ENCODE results near the gene TSC2.
"Not testable (repeated sequence)": the region's sequence is repeated elsewhere in the genome, so short reads cannot be mapped to it uniquely, and the experiment has no call there.

The TSC2 gene

DNA sequence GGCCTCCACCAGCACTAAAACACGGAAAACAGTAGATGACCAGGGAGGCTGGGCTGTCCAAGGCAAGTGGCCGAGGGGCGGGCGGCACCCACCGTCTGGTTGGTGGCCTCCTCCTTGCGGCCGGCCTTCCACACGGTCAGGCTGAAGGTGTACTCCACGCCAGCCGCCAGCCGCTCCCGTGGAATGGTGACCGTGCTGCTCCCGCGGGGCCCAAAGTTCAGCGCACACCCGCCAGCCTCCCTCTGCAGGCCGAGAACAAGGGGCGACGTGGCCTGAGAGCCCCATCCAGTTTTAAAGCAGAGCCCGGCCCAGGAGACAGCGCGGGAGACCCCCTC is 60.0 kb downstream of the TSC2 start:
- not testable (repeated sequence) for DNase-seq

DNA sequence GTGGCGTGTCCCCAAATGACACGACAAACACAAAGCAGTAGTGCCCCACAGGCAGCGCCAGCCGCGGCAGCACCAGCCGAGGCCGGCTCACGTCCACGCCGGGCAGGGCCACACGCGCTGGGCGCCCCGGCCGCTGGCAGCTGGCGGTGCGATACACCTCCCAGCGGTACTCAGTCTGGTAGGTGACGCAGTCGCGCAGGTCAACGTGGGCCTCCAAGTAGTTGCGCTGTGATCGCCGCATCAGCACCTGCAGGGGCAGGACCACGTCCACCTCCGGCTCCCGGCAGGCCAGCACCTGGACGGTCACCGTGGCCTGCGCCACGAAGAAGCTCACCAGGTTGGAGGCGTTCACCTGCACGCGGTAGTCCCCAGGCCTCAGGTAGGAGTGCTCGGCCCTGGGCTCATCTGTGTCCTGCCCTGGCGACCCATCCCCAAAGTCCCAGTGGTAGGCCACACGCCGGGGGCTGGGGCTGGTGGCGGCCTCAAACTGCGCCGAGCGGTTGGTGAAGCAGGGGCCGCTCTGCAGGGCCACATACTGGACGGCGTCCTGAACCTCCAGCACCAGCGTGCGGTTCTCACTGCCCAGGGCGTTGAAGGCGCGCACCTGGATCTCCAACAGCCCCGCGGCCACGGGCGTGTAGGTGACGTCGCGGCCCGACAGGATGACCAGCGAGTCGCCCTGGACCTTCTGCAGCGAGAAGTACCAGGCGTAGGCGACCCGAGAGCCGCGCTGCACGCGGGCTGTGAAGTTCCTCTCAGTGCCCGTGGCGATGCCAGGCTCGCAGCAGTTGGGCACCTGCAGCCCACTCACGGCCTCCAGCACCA is 60.9 kb downstream of the TSC2 start:
- DNase-seq = not testable (repeated sequence)

GRCh38 chr16:2109271-2109580 is 61.4 kb downstream of the TSC2 start:
- DNase-seq = not testable (repeated sequence)

- DNase-seq = not testable (repeated sequence)
These were observed 62.1 kb downstream of the TSC2 start for GRCh38 chr16:2109872-2110271.

DNA sequence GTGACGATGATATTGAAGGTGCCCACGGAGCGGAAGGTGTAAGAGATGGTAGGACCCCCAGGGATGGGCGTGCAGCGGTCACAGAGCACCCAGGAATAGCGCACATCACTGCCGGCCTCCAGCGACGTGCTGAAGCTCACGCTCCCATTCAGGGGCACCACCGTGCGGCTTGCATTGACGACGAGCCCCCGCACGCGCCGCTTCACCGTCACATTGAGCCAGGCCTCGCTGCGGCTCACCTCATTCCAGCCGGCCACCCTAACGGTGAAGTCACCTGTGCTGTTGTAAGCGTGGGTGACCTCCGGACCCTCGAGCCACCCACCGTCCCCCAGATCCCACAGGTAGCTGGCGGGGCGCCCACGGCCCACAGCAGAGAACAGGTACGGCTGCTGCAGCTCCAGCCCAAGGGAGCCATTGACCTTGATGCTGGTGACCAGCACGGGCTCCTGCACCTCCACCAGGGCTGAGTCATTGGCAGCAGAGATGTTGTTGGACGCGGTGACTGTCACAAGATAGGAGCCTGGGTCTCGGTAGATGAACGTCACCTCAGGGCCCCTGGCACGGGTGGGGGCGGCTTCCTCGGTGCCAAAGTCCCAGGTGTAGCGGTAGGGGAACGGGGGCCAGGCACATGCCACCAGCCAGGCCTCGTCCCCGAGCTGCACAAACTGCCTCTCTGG is 62.7 kb downstream of the TSC2 start:
- not testable (repeated sequence) for DNase-seq

- DNase-seq = not testable (repeated sequence)
These were observed 63.2 kb downstream of the TSC2 start for GRCh38 chr16:2111009-2111353.

DNA sequence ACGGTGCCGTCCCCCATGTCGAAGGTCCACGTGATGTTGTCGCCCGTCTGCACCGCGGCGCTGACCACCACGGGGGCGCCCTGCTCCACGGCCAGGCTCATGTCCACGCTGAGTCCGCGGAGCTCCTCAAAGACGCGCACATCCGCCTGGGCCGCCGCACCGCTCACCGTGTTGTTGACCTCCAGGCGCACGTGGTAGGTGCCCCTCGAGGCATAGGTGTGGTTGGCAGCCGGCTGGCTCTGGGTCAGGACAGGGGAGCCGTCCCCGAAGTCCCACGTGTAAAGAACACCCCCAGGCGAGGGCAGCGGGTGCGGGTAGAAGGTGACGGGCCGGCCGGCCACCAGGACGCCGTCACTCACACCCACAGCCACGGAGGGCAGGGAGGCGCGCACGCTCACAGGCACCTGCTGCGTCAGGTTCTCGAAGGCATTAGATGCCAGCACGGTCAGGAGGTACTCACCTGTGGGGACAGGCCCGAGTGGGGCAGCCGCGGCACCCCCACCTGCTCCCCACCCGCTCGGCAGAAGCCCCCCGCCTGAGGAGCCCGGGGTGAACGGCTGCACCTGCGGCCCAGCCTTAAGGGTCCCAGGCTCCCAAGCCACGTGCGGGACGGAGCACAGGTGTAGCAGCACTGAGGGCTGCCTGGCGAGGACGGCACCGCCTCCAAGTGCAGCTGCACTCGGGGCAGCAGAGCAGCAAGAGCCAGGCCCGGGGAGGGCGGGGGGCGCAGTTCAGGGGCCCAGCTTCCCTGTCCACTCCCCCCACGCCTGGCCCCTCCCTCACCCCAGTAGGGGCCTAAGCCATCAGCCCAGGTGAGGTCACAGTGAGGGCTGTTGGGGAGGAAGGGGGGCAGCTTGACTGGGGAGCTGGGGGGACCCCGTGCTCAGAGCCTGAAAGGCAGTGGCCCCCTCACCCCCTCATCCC is 63.9 kb downstream of the TSC2 start:
- DNase-seq = not testable (repeated sequence)

DNA sequence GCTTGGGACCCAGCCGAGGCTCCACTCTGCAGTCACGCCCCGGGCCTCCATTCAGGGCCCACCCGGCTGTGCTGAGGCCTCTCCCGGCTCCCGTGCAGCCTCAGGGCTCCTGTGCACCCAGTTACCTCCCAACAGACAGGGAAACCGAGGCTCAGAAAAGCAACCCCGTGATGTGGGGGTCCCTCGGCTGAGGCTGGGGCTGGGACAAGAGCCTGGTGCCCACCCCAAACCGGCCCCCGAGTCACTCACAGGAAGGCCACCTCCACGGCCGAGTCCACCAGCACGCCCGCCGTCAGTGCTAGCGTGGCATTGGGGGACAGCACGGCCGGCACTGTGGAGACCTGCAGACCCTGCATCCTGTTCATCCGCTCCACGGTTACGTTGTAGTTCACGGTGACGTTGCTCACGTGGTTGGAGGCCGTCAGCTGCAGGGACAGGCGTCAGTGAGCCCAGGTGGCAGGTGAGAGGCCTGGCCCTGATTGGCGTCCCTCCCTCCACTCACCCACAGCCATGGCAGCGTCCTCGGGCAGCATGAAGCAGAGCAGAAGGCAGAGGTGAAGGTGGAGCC is 64.8 kb downstream of the TSC2 start:
- DNase-seq = not testable (repeated sequence)

DNA sequence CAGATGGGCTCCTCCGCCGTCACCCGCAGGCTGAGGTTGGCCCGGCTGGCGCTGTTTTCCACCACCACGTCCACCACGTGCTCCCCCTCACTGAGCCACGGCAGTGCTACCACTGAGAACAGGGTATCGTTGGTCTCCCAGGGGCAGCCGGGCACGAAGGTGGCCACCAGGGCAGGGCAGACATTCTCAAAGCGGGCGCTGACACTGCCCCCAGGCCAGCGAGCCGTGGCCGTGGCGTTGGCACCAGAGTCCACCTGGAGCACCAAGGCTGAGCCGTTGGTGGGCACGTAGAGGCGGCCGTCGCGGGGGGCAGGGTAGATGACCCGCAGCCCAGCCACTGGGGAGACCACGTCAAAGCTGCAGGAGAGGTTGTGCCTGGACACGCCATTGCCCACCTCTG is 66.4 kb downstream of the TSC2 start:
- DNase-seq = not testable (repeated sequence)

DNA sequence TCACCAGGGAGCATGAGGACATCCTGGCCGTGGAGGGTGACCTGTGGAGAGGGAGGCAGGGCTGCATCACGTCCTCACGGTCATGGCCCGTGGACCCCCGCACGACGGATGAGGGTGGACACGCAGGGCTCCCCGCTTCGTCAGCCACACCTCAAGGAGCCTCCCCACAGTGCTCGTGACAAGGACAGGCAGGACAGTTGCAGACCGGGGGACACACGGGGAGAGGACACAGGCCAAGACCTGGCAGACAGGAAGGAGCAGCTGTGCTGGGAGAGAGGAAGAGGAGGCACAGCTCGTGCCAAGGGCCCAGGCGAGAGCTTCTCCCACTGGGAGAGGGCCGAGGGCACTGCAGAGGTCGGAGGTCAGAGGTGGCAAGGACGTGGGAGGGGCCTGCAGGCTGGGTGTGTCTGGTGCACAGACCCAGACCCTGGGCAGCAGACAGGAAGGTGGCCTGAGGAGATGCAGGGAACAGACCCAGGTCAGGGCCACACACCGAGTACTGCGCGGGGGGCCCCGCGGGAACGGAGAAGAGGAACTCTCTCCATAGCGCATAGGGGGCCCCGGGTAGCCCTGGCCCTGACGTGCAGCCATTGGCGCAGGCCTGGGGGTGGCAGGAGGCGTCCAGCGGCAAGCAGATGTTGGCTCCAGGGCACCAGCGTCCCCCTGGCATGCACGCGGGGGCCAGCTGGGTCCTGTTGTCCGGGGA is 67.3 kb downstream of the TSC2 start:
- not testable (repeated sequence) for DNase-seq

GRCh38 chr16:2115591-2115973 is 67.8 kb downstream of the TSC2 start:
- DNase-seq = no peak

GRCh38 chr16:2116428-2116827 is 68.6 kb downstream of the TSC2 start:
- DNase-seq = not testable (repeated sequence)

DNA sequence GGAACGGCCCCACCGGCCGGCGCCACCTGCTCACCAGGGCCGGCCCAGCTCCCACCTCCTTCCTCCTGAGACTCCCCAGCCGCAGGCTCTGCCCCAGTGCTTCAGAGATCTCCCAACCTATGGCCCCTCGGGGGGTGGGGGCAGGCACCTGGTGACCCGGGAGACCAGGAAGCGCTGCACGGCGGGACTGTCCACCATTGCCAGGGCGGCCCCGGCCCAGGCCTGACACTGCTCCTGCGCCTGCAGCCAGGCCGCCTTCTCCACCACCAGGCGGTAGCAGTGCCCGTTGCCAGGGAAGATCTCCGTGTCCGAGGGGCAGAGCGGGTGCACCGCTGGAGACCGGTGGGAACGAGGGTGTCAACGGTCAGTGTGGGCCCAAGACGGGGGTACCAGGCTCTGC is 69.6 kb downstream of the TSC2 start:
- not testable (repeated sequence) for DNase-seq

DNA sequence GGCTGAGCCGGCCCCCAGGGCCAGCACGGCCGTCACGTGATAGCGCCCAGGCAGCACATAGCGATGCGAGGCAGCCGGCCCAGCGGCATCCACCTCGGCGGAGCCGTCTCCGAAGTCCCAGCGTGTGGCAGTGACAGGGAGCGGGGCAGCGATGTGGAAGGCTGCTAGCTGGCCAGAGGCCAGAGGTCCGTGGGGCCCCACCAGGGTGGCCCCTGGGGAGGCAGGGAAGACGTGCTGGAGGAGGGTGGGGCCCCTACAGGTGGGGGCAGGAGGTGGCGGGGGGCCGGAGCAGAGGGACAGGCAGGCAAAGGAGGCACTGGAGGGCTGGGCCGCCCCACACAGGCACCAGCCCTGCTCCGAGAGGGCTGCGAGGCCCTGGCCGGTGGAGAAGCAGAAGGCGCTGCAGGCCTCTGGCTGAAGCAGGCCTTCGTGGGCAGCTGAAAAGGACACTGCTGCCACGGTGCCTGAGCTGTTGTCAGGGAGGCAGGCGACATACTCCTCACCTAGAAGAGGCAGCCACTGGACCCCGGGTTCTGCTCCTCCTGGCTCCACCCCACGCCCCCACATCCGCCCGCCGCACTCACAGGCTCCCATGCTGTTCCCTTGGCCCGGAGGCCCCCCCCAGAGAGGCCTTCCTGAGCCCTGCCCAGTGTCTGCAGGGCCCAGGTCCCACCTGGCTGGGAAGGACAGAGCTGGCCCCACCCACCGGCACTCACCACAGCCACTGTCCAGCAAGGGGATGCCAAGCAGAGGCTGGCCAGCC is 70.4 kb downstream of the TSC2 start:
- not testable (repeated sequence) for DNase-seq

DNA sequence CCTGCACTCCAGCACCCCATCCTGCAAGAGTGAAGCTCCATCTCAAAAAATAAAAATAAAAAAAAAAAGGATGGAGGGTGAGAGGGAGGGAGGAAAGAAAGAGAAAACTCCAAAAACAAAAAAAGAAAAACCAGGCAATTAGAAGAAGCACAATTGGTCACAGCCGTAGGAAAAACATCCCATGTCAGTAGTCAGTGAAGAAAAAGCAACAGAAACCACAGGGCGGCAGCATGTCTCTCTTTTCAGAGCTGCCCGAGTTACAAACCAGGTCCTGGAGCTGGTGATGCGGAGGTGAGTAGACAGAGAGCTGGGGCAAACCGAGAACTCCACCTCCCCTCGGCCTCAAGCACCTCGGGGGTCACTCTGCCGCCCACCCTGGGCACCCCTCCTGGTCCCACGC is 73.5 kb downstream of the TSC2 start:
- not testable (repeated sequence) for DNase-seq

- DNase-seq = no peak
These were observed 74.1 kb downstream of the TSC2 start for GRCh38 chr16:2121853-2122252.

- DNase-seq = no peak
These were observed 74.6 kb downstream of the TSC2 start for GRCh38 chr16:2122429-2122828.

GRCh38 chr16:2122934-2123683 is 75.3 kb downstream of the TSC2 start:
- not testable (repeated sequence) for DNase-seq

GRCh38 chr16:2123706-2124376 is 76.1 kb downstream of the TSC2 start:
- not testable (repeated sequence) for DNase-seq

DNA sequence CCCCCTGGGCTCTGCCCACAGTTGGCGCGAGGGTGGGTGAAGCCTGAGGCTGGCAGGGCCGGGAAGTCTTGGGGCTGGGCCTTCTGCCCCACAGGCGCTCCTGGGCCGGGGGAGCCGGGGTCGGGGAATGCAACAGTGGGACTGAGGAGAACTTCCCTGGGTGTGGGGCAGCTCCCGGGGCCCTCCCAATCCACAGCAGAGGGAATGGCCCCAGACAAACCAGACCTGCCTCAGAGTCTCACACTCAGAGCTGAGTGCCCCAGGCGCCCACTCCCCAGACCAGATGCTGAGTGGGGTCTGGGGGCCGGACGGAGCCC is 76.5 kb downstream of the TSC2 start:
- DNase-seq = not testable (repeated sequence)

Data from activated gamma-delta T cell treated with Interleukin-2 at 50 U/mL for 16 hours (primary cell).